Measurements from ENCODE around the gene GATA6.
A peak's percentile ranks its signal among the peaks of the same experiment; 100 is the strongest.
"Not testable (repeated sequence)": the region's sequence is repeated elsewhere in the genome, so short reads cannot be mapped to it uniquely, and the experiment has no call there.

Gene GATA6

GRCh38 chr18:22218835-22219234 lies 49.4 kb downstream of the GATA6 start:
- no peak for TF ChIP-seq POLR2A (IDR thresholded peaks at IDR 0.05; ENCODE audit: low read depth, low read length)
- no peak for DNase-seq (ENCODE audit: insufficient read length, low spot score)
- FAIRE-seq, result no peak

GRCh38 chr18:22219568-22220355 lies 50.4 kb downstream of the GATA6 start:
- TF ChIP-seq POLR2A (IDR thresholded peaks at IDR 0.05; ENCODE audit: low read depth, low read length), result no peak
- FAIRE-seq (no peak), DNase-seq (ENCODE audit: insufficient read length, low spot score) (no peak)

- DNase-seq (ENCODE audit: insufficient read length, low spot score), result not testable (repeated sequence)
Measured at GRCh38 chr18:22220585-22220984, 51.2 kb downstream of the GATA6 start.

GRCh38 chr18:22221350-22221749 lies 52.0 kb downstream of the GATA6 start:
- no peak for TF ChIP-seq POLR2A (IDR thresholded peaks at IDR 0.05; ENCODE audit: low read depth, low read length)
- no peak for DNase-seq (ENCODE audit: insufficient read length, low spot score)
- no peak for FAIRE-seq

More at GRCh38 chr18:22220585-22220984, 51.2 kb downstream of the GATA6 start:
- not testable (repeated sequence) for FAIRE-seq

- FAIRE-seq (no peak), DNase-seq (ENCODE audit: insufficient read length, low spot score) (peak; percentile 41)
Measured at GRCh38 chr18:22223254-22223964, 54.0 kb downstream of the GATA6 start.

GRCh38 chr18:22223965-22224322 lies 54.6 kb downstream of the GATA6 start:
- TF ChIP-seq POLR2A (IDR thresholded peaks at IDR 0.05; ENCODE audit: low read depth, low read length), result no peak
- FAIRE-seq, result no peak
- DNase-seq (ENCODE audit: insufficient read length, low spot score), result no peak

More at GRCh38 chr18:22223254-22223964, 54.0 kb downstream of the GATA6 start:
- TF ChIP-seq POLR2A (IDR thresholded peaks at IDR 0.05; ENCODE audit: low read depth, low read length), result no peak

- no peak for TF ChIP-seq POLR2A (IDR thresholded peaks at IDR 0.05; ENCODE audit: low read depth, low read length)
- no peak for FAIRE-seq
- DNase-seq (ENCODE audit: insufficient read length, low spot score), result no peak
Measured at GRCh38 chr18:22224339-22224738, 55.0 kb downstream of the GATA6 start.

GRCh38 chr18:22226801-22227200 lies 57.4 kb downstream of the GATA6 start:
- TF ChIP-seq POLR2A (IDR thresholded peaks at IDR 0.05; ENCODE audit: low read depth, low read length), result no peak
- DNase-seq (ENCODE audit: insufficient read length, low spot score) (no peak), FAIRE-seq (no peak)

GRCh38 chr18:22228976-22229375 lies 59.6 kb downstream of the GATA6 start:
- FAIRE-seq (no peak), DNase-seq (ENCODE audit: insufficient read length, low spot score) (no peak)
- TF ChIP-seq POLR2A (IDR thresholded peaks at IDR 0.05; ENCODE audit: low read depth, low read length), result no peak

GRCh38 chr18:22229456-22230124 lies 60.2 kb downstream of the GATA6 start:
- TF ChIP-seq POLR2A (IDR thresholded peaks at IDR 0.05; ENCODE audit: low read depth, low read length), result no peak
- no peak for FAIRE-seq
- no peak for DNase-seq (ENCODE audit: insufficient read length, low spot score)

GRCh38 chr18:22230471-22230945 lies 61.1 kb downstream of the GATA6 start:
- no peak for FAIRE-seq
- no peak for TF ChIP-seq POLR2A (IDR thresholded peaks at IDR 0.05; ENCODE audit: low read depth, low read length)
- DNase-seq (ENCODE audit: insufficient read length, low spot score), result peak; percentile 5

- TF ChIP-seq POLR2A (IDR thresholded peaks at IDR 0.05; ENCODE audit: low read depth, low read length), result no peak
- DNase-seq (ENCODE audit: insufficient read length, low spot score) (no peak), FAIRE-seq (no peak)
Measured at GRCh38 chr18:22233266-22233665, 63.9 kb downstream of the GATA6 start.

GRCh38 chr18:22238036-22238435 lies 68.6 kb downstream of the GATA6 start:
- DNase-seq (ENCODE audit: insufficient read length, low spot score), result no peak
- no peak for FAIRE-seq
- no peak for TF ChIP-seq POLR2A (IDR thresholded peaks at IDR 0.05; ENCODE audit: low read depth, low read length)

GRCh38 chr18:22238681-22239080 lies 69.3 kb downstream of the GATA6 start:
- no peak for TF ChIP-seq POLR2A (IDR thresholded peaks at IDR 0.05; ENCODE audit: low read depth, low read length)
- DNase-seq (ENCODE audit: insufficient read length, low spot score) (no peak), FAIRE-seq (no peak)

Measured in H54 (cell line).